ENCODE results near the gene SRR. TPM values are rescaled to one million over a fixed set of nuclear protein-coding genes. Genes with fewer than 3 reads are reported as not detected.
A peak's percentile ranks its signal among the peaks of the same experiment; 100 is the strongest.

Gene SRR, protein sequence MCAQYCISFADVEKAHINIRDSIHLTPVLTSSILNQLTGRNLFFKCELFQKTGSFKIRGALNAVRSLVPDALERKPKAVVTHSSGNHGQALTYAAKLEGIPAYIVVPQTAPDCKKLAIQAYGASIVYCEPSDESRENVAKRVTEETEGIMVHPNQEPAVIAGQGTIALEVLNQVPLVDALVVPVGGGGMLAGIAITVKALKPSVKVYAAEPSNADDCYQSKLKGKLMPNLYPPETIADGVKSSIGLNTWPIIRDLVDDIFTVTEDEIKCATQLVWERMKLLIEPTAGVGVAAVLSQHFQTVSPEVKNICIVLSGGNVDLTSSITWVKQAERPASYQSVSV
- 5.3 and 10.9 TPM in 2 replicates for total RNA-seq (2011; cell fraction: chromatin; rRNA removed; ENCODE audit: low replicate concordance)
- 4.5 and 5.4 TPM in 2 replicates for total RNA-seq (2011; cell fraction: nucleolus; rRNA removed)
- total RNA-seq (2011; cell fraction: nucleoplasm; rRNA removed) = 9.8 and 14.4 TPM in 2 replicates
- 6.7 and 7.4 TPM in 2 replicates for total RNA-seq (2014; rRNA removed)
- 3.7 and 5.0 TPM in 2 replicates for total RNA-seq (2014; rRNA removed; fragmentation: Illumina TruSeq; extraction: Trizol)
- total RNA-seq (2015; rRNA removed; fragmentation: Illumina TruSeq; extraction: Trizol) = 4.3 and 7.0 TPM in 2 replicates
- 8.1 and 9.9 TPM in 2 replicates for total RNA-seq (2021)
- polyA plus RNA-seq (2011; rRNA removed) = 19.4 and 19.5 TPM in 2 replicates
- 5.2 and 7.3 TPM in 2 replicates for polyA plus RNA-seq (2011; cell fraction: cytosol; rRNA removed)
- 3.8 and 6.8 TPM in 2 replicates for polyA plus RNA-seq (2011; cell fraction: nucleus; rRNA removed)
- polyA plus RNA-seq (2012) = 7.8 and 8.1 TPM in 2 replicates
- 6.6 and 9.5 TPM in 2 replicates for polyA plus RNA-seq (2014; fragmentation: Illumina TruSeq; extraction: Trizol)
- polyA plus RNA-seq (2014; fragmentation: Nextera tagmentation; extraction: Ambion mirVana) = 10 to 100 TPM; 10.0 to 14.7 TPM
- polyA plus RNA-seq (2014; rRNA removed) = 4.9 and 7.9 TPM in 2 replicates
- 8.0 and 9.0 TPM in 2 replicates for polyA minus RNA-seq (2011; rRNA and poly(A)+ RNA removed)
- polyA minus RNA-seq (2011; cell fraction: cytosol; rRNA and poly(A)+ RNA removed) = 7.1 and 7.2 TPM in 2 replicates
- 2.4 and 3.7 TPM in 2 replicates for polyA minus RNA-seq (2011; cell fraction: nucleus; rRNA and poly(A)+ RNA removed)
- Bru-seq, nascent RNA = percentile 57 among the genes with signal in this experiment
- percentile 51 among the genes with signal in this experiment for BruChase-seq, experiment 1, labeled RNA remaining after a 2-hour chase
- percentile 51 among the genes with signal in this experiment for BruChase-seq, experiment 2, labeled RNA remaining after a 6-hour chase
- long read RNA-seq, experiment 1, transcript SRR-201 (8 exons, 2,728 nt) = major isoform, 17 of 24 reads
- long read RNA-seq, experiment 1, partial matches to known transcripts = 0 of 24 reads
- long read RNA-seq, experiment 1, other reads (novel, unspliced or antisense) = 7 of 24 reads
- long read RNA-seq, experiment 2, transcript SRR-201 (8 exons, 2,728 nt) = major isoform, 5 of 7 reads
- long read RNA-seq, experiment 2, partial matches to known transcripts = 1 of 7 reads
- long read RNA-seq, experiment 2, other reads (novel, unspliced or antisense) = 1 of 7 reads
- long read RNA-seq, experiment 3, transcript SRR-201 (8 exons, 2,728 nt) = major isoform, 6 of 9 reads
- long read RNA-seq, experiment 3, partial matches to known transcripts = 1 of 9 reads
- long read RNA-seq, experiment 3, other reads (novel, unspliced or antisense) = 2 of 9 reads

DNA sequence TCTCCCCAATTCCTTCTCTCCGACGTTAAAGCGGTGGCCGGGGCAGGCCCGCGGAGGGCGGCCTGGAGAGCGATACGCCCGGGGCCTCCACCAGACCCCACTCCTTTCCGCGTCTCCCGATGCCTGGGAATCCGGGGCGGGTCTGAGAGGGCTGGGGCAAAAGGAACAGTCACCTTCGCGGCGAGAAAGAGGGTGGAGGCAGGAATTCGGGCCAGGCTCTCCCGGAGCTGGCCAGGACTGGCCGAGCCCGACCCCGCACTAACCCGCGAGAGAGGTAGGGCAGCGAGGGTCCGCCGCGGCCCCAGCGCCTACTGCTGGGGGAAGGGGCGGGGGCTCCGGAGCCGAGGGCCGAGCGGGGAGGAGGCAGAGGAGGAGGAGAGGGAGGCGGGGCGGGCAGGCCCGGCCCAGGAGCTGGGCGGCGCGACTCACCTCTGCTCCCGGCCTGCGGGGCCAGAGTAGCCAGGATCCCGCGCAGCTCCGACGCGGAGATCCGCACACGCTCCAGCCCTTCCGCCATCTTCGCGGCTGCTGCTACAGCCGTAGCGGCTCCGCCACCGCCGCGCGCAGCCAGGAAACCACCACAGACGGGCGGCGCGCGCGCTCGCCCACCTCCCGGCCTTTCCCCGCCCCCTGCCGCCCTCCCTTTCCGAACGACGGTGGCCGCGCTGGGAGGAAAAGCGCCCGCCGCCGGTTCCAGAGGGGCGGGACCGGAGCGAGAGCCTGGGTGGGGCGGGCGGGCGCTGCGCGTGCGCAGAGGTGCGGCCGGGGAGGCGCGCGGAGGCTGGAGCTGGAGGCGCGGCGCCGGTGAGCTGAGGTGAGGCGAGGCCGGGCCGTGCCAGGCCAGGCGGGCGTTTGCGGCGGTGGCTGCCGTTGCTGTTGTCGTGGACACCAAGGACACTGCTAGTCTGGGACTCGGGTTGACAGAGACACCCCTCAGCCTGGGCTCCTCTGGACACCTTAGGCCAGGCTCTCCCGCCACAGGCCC lies at the start of gene SRR, which contains the start of gene SMG6:
TSS of gene SRR (plus strand) at position 747 of the 985 bp plus-strand sequence. CDS start 11,611 bp downstream, outside the sequence.
TSS of gene SMG6 (minus strand) at position 582 of the 985 bp plus-strand sequence. CDS start at position 517, 65 bp downstream.
- POLR2A ChIA-PET = interaction anchor here (0.6 to 1.8 kb wide), 8 partner anchors 10 to 167 kb away, joined by 3 to 6 read pairs (median 4); no protein-coding TSS in a partner anchor
- Histone ChIP-seq H3K4me3 (peak within 1 kb of the TSS; percentile 96), H3K9ac (ENCODE audit: insufficient read depth in 1 of 2, low read depth in 2 of 2, low read length in 2 of 2) (peak within 1 kb of the TSS; percentile 86 to 100), H4K20me1 (replicated peaks; ENCODE audit: control insufficient read depth, insufficient read depth, low read length) (no peaks in the 10 kb centered on the region), H3K4me2 (ENCODE audit: insufficient read depth, low read length) (peak within 1 kb of the TSS; percentile 94), H3K9me3 (replicated peaks; ENCODE audit: control insufficient read depth, insufficient read depth, low read depth, low read length) (no peaks in the 10 kb centered on the region), H3K4me1 (replicated peaks in 1 of 2; ENCODE audit: control insufficient read depth in 2 of 2, insufficient read depth in 2 of 2, low read length in 2 of 2) (peaks cover 9 to 17% of the 10 kb centered on the region in 2 experiments; a peak in 4 of 5 replicates), H3K36me3 (ENCODE audit: control insufficient read depth, insufficient read depth, low read length) (peaks cover 23% of the 10 kb centered on the region; the same call in 2 of the 3 replicates), H2AFZ (ENCODE audit: low read depth, low read length) (peak within 1 kb of the TSS; percentile 90), H3K9me1 (ENCODE audit: control insufficient read depth, insufficient read depth, low read length) (no peaks in the 10 kb centered on the region), H3K27ac (ENCODE audit: extremely low read depth, low read depth, low read length) (peak within 1 kb of the TSS; percentile 83), H3K27me3 (ENCODE audit: control insufficient read depth in 2 of 2, insufficient read depth in 2 of 2, low read length in 2 of 2) (no peaks in the 10 kb centered on the region), H3K79me2 (ENCODE audit: control insufficient read depth, insufficient read depth, low read length) (peaks cover 55% of the 10 kb centered on the region)
- peak; percentile 90 to 97 (median 93) for DNase-seq (ENCODE audit: extremely low read depth in 1 of 4, low spot score in 3 of 4)
- no TSS peak for BruUV-seq (replicated peaks)
- CTCF ChIA-PET (ENCODE audit: low intra/inter-chr PET ratio) = interaction anchor here (0.7 kb wide), 1 partner anchor 114 kb away, joined by 6 read pairs; no protein-coding TSS in a partner anchor
- WGBS (ENCODE audit: insufficient coverage, low coverage, missing lambda C conversion rate) = 0% methylated on average over 23 of the region's 108 CpGs
- intact Hi-C loops (cut with micrococcal nuclease) (no loop called here), in situ Hi-C loops (cut with MboI) (no loop called here)
- FAIRE-seq = no peak
- ATAC-seq = peak; percentile 96
- TF ChIP-seq, protein P1, sequence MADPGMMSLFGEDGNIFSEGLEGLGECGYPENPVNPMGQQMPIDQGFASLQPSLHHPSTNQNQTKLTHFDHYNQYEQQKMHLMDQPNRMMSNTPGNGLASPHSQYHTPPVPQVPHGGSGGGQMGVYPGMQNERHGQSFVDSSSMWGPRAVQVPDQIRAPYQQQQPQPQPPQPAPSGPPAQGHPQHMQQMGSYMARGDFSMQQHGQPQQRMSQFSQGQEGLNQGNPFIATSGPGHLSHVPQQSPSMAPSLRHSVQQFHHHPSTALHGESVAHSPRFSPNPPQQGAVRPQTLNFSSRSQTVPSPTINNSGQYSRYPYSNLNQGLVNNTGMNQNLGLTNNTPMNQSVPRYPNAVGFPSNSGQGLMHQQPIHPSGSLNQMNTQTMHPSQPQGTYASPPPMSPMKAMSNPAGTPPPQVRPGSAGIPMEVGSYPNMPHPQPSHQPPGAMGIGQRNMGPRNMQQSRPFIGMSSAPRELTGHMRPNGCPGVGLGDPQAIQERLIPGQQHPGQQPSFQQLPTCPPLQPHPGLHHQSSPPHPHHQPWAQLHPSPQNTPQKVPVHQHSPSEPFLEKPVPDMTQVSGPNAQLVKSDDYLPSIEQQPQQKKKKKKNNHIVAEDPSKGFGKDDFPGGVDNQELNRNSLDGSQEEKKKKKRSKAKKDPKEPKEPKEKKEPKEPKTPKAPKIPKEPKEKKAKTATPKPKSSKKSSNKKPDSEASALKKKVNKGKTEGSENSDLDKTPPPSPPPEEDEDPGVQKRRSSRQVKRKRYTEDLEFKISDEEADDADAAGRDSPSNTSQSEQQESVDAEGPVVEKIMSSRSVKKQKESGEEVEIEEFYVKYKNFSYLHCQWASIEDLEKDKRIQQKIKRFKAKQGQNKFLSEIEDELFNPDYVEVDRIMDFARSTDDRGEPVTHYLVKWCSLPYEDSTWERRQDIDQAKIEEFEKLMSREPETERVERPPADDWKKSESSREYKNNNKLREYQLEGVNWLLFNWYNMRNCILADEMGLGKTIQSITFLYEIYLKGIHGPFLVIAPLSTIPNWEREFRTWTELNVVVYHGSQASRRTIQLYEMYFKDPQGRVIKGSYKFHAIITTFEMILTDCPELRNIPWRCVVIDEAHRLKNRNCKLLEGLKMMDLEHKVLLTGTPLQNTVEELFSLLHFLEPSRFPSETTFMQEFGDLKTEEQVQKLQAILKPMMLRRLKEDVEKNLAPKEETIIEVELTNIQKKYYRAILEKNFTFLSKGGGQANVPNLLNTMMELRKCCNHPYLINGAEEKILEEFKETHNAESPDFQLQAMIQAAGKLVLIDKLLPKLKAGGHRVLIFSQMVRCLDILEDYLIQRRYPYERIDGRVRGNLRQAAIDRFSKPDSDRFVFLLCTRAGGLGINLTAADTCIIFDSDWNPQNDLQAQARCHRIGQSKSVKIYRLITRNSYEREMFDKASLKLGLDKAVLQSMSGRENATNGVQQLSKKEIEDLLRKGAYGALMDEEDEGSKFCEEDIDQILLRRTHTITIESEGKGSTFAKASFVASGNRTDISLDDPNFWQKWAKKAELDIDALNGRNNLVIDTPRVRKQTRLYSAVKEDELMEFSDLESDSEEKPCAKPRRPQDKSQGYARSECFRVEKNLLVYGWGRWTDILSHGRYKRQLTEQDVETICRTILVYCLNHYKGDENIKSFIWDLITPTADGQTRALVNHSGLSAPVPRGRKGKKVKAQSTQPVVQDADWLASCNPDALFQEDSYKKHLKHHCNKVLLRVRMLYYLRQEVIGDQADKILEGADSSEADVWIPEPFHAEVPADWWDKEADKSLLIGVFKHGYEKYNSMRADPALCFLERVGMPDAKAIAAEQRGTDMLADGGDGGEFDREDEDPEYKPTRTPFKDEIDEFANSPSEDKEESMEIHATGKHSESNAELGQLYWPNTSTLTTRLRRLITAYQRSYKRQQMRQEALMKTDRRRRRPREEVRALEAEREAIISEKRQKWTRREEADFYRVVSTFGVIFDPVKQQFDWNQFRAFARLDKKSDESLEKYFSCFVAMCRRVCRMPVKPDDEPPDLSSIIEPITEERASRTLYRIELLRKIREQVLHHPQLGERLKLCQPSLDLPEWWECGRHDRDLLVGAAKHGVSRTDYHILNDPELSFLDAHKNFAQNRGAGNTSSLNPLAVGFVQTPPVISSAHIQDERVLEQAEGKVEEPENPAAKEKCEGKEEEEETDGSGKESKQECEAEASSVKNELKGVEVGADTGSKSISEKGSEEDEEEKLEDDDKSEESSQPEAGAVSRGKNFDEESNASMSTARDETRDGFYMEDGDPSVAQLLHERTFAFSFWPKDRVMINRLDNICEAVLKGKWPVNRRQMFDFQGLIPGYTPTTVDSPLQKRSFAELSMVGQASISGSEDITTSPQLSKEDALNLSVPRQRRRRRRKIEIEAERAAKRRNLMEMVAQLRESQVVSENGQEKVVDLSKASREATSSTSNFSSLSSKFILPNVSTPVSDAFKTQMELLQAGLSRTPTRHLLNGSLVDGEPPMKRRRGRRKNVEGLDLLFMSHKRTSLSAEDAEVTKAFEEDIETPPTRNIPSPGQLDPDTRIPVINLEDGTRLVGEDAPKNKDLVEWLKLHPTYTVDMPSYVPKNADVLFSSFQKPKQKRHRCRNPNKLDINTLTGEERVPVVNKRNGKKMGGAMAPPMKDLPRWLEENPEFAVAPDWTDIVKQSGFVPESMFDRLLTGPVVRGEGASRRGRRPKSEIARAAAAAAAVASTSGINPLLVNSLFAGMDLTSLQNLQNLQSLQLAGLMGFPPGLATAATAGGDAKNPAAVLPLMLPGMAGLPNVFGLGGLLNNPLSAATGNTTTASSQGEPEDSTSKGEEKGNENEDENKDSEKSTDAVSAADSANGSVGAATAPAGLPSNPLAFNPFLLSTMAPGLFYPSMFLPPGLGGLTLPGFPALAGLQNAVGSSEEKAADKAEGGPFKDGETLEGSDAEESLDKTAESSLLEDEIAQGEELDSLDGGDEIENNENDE (IDR thresholded peaks at IDR 0.05; ENCODE audit: low read depth, low read length) = no peak
